ENCODE results near the gene BCKDHA. TPM values are rescaled to one million over a fixed set of nuclear protein-coding genes. Genes with fewer than 3 reads are reported as not detected.

The BCKDHA gene
- total RNA-seq, 1 donor from 2014 or later, result 25.7 TPM

GRCh38 chr19:41356984-41357739, 40.5 kb upstream of the BCKDHA start:
- Histone ChIP-seq H2AFZ (replicated peaks) (no peak overlapping the region), H3K9ac (no peak overlapping the region), H3K4me1 (peaks cover 5% of the 10 kb centered on the region), H3K9me3 (ENCODE audit: low read depth) (no peaks in the 10 kb centered on the region), H3K4me3 (no peak overlapping the region), H3K79me2 (ENCODE audit: low read depth) (no peaks in the 10 kb centered on the region), H3K27me3 (peaks cover 20% of the 10 kb centered on the region), H3F3A (ENCODE audit: low read depth) (peaks cover 4% of the 10 kb centered on the region), H3K27ac (no peak overlapping the region), H3K36me3 (no peaks in the 10 kb centered on the region), H4K20me1 (ENCODE audit: low read depth) (peaks cover under 1% of the 10 kb centered on the region), H3K4me2 (no peak overlapping the region)
- TF ChIP-seq EZH2phosphoT487 (IDR thresholded peaks at IDR 0.05) (no peak), EZH2 (IDR thresholded peaks at IDR 0.05) (no peak)
- Mint-ChIP-seq H3K27ac (no peak overlapping the region), H3K9me3 (no peaks in the 10 kb centered on the region), H3K4me3 (no peak overlapping the region), H3K4me1 (peaks cover 9% of the 10 kb centered on the region), H3K36me3 (no peaks in the 10 kb centered on the region), H3K27me3 (ENCODE audit: insufficient read depth, low read depth) (peaks cover 14% of the 10 kb centered on the region)
- no peak for DNase-seq (ENCODE audit: low spot score)

GRCh38 chr19:41357746-41358145, 39.9 kb upstream of the BCKDHA start:
- peaks cover 4% of the 10 kb centered on the region for H3F3A ChIP-seq (ENCODE audit: low read depth)
- no peak overlapping the region for H3K4me3 ChIP-seq
- Mint-ChIP-seq H3K27ac (no peak overlapping the region), H3K4me3 (no peak overlapping the region), H3K4me1 (peaks cover 7% of the 10 kb centered on the region), H3K27me3 (ENCODE audit: insufficient read depth, low read depth) (peaks cover 10% of the 10 kb centered on the region), H3K9me3 (no peaks in the 10 kb centered on the region), H3K36me3 (no peaks in the 10 kb centered on the region)
- no peaks in the 10 kb centered on the region for H3K36me3 ChIP-seq
- H3K79me2 ChIP-seq (ENCODE audit: low read depth), result no peaks in the 10 kb centered on the region
- no peak overlapping the region for H3K9ac ChIP-seq
- H3K4me1 ChIP-seq, result peaks cover 2% of the 10 kb centered on the region
- no peak overlapping the region for H3K4me2 ChIP-seq
- no peaks in the 10 kb centered on the region for H4K20me1 ChIP-seq (ENCODE audit: low read depth)
- no peaks in the 10 kb centered on the region for H3K9me3 ChIP-seq (ENCODE audit: low read depth)
- H3K27ac ChIP-seq, result no peak overlapping the region
- H3K27me3 ChIP-seq, result peaks cover 14% of the 10 kb centered on the region
- H2AFZ ChIP-seq (replicated peaks), result no peak overlapping the region
- TF ChIP-seq CTCF (IDR thresholded peaks at IDR 0.05) (no peak), EZH2phosphoT487 (IDR thresholded peaks at IDR 0.05) (no peak), EZH2 (IDR thresholded peaks at IDR 0.05) (no peak)
- no peak for DNase-seq (ENCODE audit: low spot score)

- no peaks in the 10 kb centered on the region for H3K9me3 ChIP-seq (ENCODE audit: low read depth)
- H3K4me1 Mint-ChIP-seq, result peaks cover 8% of the 10 kb centered on the region
- no peak overlapping the region for H3K4me3 Mint-ChIP-seq
- H3K27ac ChIP-seq, result no peak overlapping the region
- TF ChIP-seq EZH2phosphoT487 (IDR thresholded peaks at IDR 0.05) (no peak), CTCF (IDR thresholded peaks at IDR 0.05) (no peak), EZH2 (IDR thresholded peaks at IDR 0.05) (no peak)
- H3K27ac Mint-ChIP-seq, result peak overlapping the region; percentile 37
- no peak overlapping the region for H2AFZ ChIP-seq (replicated peaks)
- no peaks in the 10 kb centered on the region for H3K36me3 Mint-ChIP-seq
- H3K36me3 ChIP-seq, result no peaks in the 10 kb centered on the region
- DNase-seq (ENCODE audit: low spot score), result no peak
- no peak overlapping the region for H3K4me2 ChIP-seq
- no peak overlapping the region for H3K4me3 ChIP-seq
- H3K9ac ChIP-seq, result no peak overlapping the region
- H3K27me3 ChIP-seq, result no peaks in the 10 kb centered on the region
- H3K9me3 Mint-ChIP-seq, result no peaks in the 10 kb centered on the region
- H3K79me2 ChIP-seq (ENCODE audit: low read depth), result peaks cover 5% of the 10 kb centered on the region
- H3K27me3 Mint-ChIP-seq (ENCODE audit: insufficient read depth, low read depth), result peaks cover 7% of the 10 kb centered on the region
- H3F3A ChIP-seq (ENCODE audit: low read depth), result no peaks in the 10 kb centered on the region
- no peaks in the 10 kb centered on the region for H3K4me1 ChIP-seq
- H4K20me1 ChIP-seq (ENCODE audit: low read depth), result no peaks in the 10 kb centered on the region
These were observed 37.9 kb upstream of the BCKDHA start for GRCh38 chr19:41359741-41360140.

All from neural progenitor cell (in vitro differentiated cells).